GM12878 (cell line): ENCODE data around the gene CEP68. TPM values are rescaled to one million over a fixed set of nuclear protein-coding genes. Genes with fewer than 3 reads are reported as not detected.

ENCODE experiments used
- ATAC-seq: fragments of 200-7000 bp; cut with Tn5 transposase; 3 replicates; pipeline ENCODE4 v1.9.1; 2020; ENCODE audit warnings: mild to moderate bottlenecking, moderate library complexity
- BruUV-seq: library from RNA; stranded (reverse); fragments of 400-500 nt; replicated peaks from 2 replicates; lab custom pipeline; 2021; lab: Mats Ljungman, UMichigan
- CTCF ChIA-PET: fragments of 300-600 bp; sonication (Branson Sonifier 250); formaldehyde crosslinking; extraction: SDS; loops from one replicate; lab custom pipeline; 2021; ENCODE audit warnings: inconsistent platforms; lab: Yijun Ruan, JAX
- POLR2A ChIA-PET: fragments of 350-600 bp; formaldehyde crosslinking; extraction: SDS; loops from one replicate; lab custom pipeline; 2021; ENCODE audit warnings: inconsistent platforms; lab: Charles Lee
- RAD21 ChIA-PET: fragments of 300-600 bp; sonication (Branson Sonifier 250); formaldehyde crosslinking; loops from one replicate; lab custom pipeline; 2023; ENCODE audit warnings: antibody characterized with exemption; ENCODE audit not compliant: unreplicated experiment; lab: Charles Lee
- SMC1A ChIA-PET: fragments of 300-600 bp; sonication (Branson Sonifier 250); formaldehyde crosslinking; loops from one replicate; lab custom pipeline; 2023; ENCODE audit not compliant: unreplicated experiment, uncharacterized antibody; lab: Charles Lee
- DNase-seq: peaks from one replicate; pipeline ENCODE4 v3.0.0-alpha.2; 2011; ENCODE audit warnings: low read depth, low spot score
- FAIRE-seq: peaks from 3 replicates; lab custom pipeline; 2011; peaks lifted over from hg19 to GRCh38; lab: Jason Lieb, UNC
- H2AFZ ChIP-seq: 2 replicates; pipeline ENCODE4 v1.6.0; 2011; ENCODE audit warnings: low read depth, low read length, control low read depth; ENCODE audit not compliant: control insufficient read depth
- H3K27ac ChIP-seq: 2 replicates; pipeline ENCODE4 v1.5.1; 2011; ENCODE audit warnings: control low read depth; ENCODE audit not compliant: control insufficient read depth, insufficient read depth
- H3K27me3 ChIP-seq, 2 experiments: replicated peaks in 1 of 2; 2 replicates each; pipeline versions ENCODE4 v1.6.0 to v1.6.1; 2011; ENCODE audit warnings: low read length in 1 of 2; ENCODE audit not compliant: control insufficient read depth in 2 of 2, insufficient read depth in 2 of 2
- H3K36me3 ChIP-seq, 2 experiments: 2 replicates each; pipeline ENCODE4 v1.5.1; 2011; ENCODE audit warnings: low read length in 1 of 2; ENCODE audit not compliant: control insufficient read depth in 2 of 2, insufficient read depth in 2 of 2
- H3K4me1 ChIP-seq: 2 replicates; pipeline ENCODE4 v1.6.1; 2011; ENCODE audit warnings: mild to moderate bottlenecking, low read length, moderate library complexity, mixed read lengths; ENCODE audit not compliant: control insufficient read depth, insufficient read depth
- H3K4me2 ChIP-seq: 2 replicates; pipeline ENCODE4 v1.6.0; 2011; ENCODE audit warnings: control low read depth; ENCODE audit not compliant: control insufficient read depth, insufficient read depth
- H3K4me3 ChIP-seq: fragments of 200-600 bp; sonication (generic); 2 replicates; pipeline ENCODE4 v1.5.1; 2016
- H3K79me2 ChIP-seq: 2 replicates; pipeline ENCODE4 v1.6.0; 2011; ENCODE audit warnings: low read length; ENCODE audit not compliant: control insufficient read depth, insufficient read depth
- H3K9ac ChIP-seq: 2 replicates; pipeline ENCODE4 v1.8.0; 2011; ENCODE audit warnings: low read length, control low read depth, mixed read lengths; ENCODE audit not compliant: control insufficient read depth, insufficient read depth
- H3K9me3 ChIP-seq: replicated peaks from 3 replicates; pipeline ENCODE4 v1.5.1; 2011; ENCODE audit warnings: mild to moderate bottlenecking, low read length; ENCODE audit not compliant: control insufficient read depth, insufficient read depth
- H4K20me1 ChIP-seq: 2 replicates; pipeline ENCODE4 v1.6.0; 2011; ENCODE audit not compliant: control insufficient read depth, insufficient read depth
- ATF7 ChIP-seq: fragments of 450-650 bp; IDR thresholded peaks from 2 replicates; pipeline ENCODE4 v1.6.1; 2016; ENCODE audit warnings: low read depth, mild to moderate bottlenecking
- BMI1 ChIP-seq: fragments of 450-650 bp; IDR thresholded peaks from 2 replicates; pipeline ENCODE4 v1.6.1; 2016; ENCODE audit warnings: mild to moderate bottlenecking, moderate library complexity, borderline replicate concordance
- BRCA1 ChIP-seq: IDR thresholded peaks from 2 replicates; pipeline ENCODE4 v1.6.1; 2011; ENCODE audit warnings: low read depth, low read length, improper control_type of control experiment
- CBX5 ChIP-seq: sonication (generic); IDR thresholded peaks from 2 replicates; pipeline ENCODE4 v1.6.1; 2016; ENCODE audit warnings: low read depth, moderate library complexity, mild to moderate bottlenecking, inconsistent platforms
- CHD2 ChIP-seq: IDR thresholded peaks from 2 replicates; pipeline ENCODE4 v1.6.1; 2011; ENCODE audit warnings: low read depth, low read length, improper control_type of control experiment, borderline replicate concordance
- CREM ChIP-seq: IDR thresholded peaks from 2 replicates; pipeline ENCODE4 v1.6.1; 2014; ENCODE audit warnings: antibody characterized with exemption, low read depth
- DPF2 ChIP-seq: fragments of 450-650 bp; IDR thresholded peaks from 2 replicates; pipeline ENCODE4 v1.6.1; 2017; ENCODE audit warnings: mild to moderate bottlenecking
- HDGF ChIP-seq: fragments of 450-650 bp; IDR thresholded peaks from 2 replicates; pipeline ENCODE4 v1.6.1; 2016; ENCODE audit warnings: antibody characterized with exemption
- RELA ChIP-seq: fragments of 450-650 bp; IDR thresholded peaks from 2 replicates; pipeline ENCODE4 v1.8.0; 2014; ENCODE audit warnings: borderline replicate concordance; ENCODE audit not compliant: partially characterized antibody
- ZSCAN29 ChIP-seq: fragments of 450-650 bp; IDR thresholded peaks from 2 replicates; pipeline ENCODE4 v1.6.1; 2017; ENCODE audit warnings: mild to moderate bottlenecking, moderate library complexity
- WGBS: methylation state at CpG from one replicate; pipeline ENCODE4 v1.1.6; 2016; ENCODE audit warnings: low lambda C conversion rate; ENCODE audit not compliant: insufficient replicate concordance, insufficient coverage; ENCODE audit errors: missing lambda C conversion rate; 5-methylcytosine and 5-hydroxymethylcytosine counted together
- in situ Hi-C: fragments of 300-500 bp; cut with MboI; formaldehyde crosslinking; loops from 9 replicates; pipeline ENCODE4 v1.14.3; 2018; ENCODE audit warnings: mixed read lengths
- intact Hi-C: fragments of 100-400 bp; cut with micrococcal nuclease; formaldehyde crosslinking; loops from one replicate; pipeline ENCODE4 v1.14.2; 2022; ENCODE audit not compliant: unreplicated experiment
- polyA plus RNA-seq, 11 experiments: library from polyadenylated mRNA; depleted of rRNA in 4 of 11; unstranded in 6 of 11; stranded (reverse) in 5 of 11; fragments of >200 nt; fragmentation: Nextera tagmentation in 4 of 11; fragmentation: Illumina TruSeq in 1 of 11; extraction: Ambion mirVana in 4 of 11; extraction: Trizol in 1 of 11; gene quantifications; 1 replicate in 1 of 11; 2 replicates in 10 of 11; pipeline versions ENCODE4 v1.2.1 to v1.2.3, GENCODE V29; 2011 to 2016; ENCODE audit warnings: inconsistent platforms in 2 of 11, missing spikeins in 2 of 11, low read depth in 1 of 11
- total RNA-seq, 4 experiments: library from RNA; depleted of rRNA in 3 of 4; stranded (reverse); fragments of >200 nt in 3 of 4; fragmentation: Illumina TruSeq in 1 of 4; extraction: Trizol in 1 of 4; gene quantifications; 2 replicates each; pipeline versions ENCODE4 v1.2.1 to v1.2.3, GENCODE V29; 2013 to 2021
- TF ChIP-seq, protein P1 (sequence below): IDR thresholded peaks from 2 replicates; pipeline ENCODE4 v1.6.1; 2011; ENCODE audit warnings: borderline replicate concordance, low read depth, mild to moderate bottlenecking, moderate library complexity, low read length; ENCODE audit not compliant: insufficient read depth, poor library complexity, severe bottlenecking

Gene CEP68
- total and polyA plus RNA-seq, 10 of the 15 experiments (the other 5 are each of a cell fraction or from before 2014, with no cell fraction given), result 1.1 to 11.1 (median 7.4) TPM

- TF ChIP-seq CREM (no peak), HDGF (no peak), CBX5 (no peak), ATF7 (no peak), BMI1 (no peak)
- TF ChIP-seq, all 136 proteins: peak for 0
Observed at GRCh38 chr2:65107530-65107929, 51.3 kb downstream of the CEP68 start (continued).

GRCh38 chr2:65108780-65109179, 52.6 kb downstream of the CEP68 start:
- Histone ChIP-seq H4K20me1 (no peaks in the 10 kb centered on the region; the same call in none of the 2 replicates), H3K79me2 (peaks cover 79% of the 10 kb centered on the region), H3K27ac (no peak overlapping the region), H3K9me3 (no peaks in the 10 kb centered on the region)
- no peak for ATAC-seq
- 90% methylated on average over 6 of the region's 6 CpGs for WGBS
- ChIA-PET SMC1A (interaction anchor here (0.9 kb wide), 1 partner anchor 505 kb away, joined by 3 read pairs; no protein-coding TSS in a partner anchor), POLR2A (interaction anchor here (0.6 kb wide), 1 partner anchor 12 kb away, joined by 3 read pairs; no protein-coding TSS in a partner anchor), RAD21 (no interaction called here)
- in situ Hi-C loops, result no loop called here
- TF ChIP-seq RELA (no peak), CHD2 (no peak), HDGF (no peak), BRCA1 (no peak), DPF2 (no peak), ZSCAN29 (no peak)
- TF ChIP-seq, protein P1, sequence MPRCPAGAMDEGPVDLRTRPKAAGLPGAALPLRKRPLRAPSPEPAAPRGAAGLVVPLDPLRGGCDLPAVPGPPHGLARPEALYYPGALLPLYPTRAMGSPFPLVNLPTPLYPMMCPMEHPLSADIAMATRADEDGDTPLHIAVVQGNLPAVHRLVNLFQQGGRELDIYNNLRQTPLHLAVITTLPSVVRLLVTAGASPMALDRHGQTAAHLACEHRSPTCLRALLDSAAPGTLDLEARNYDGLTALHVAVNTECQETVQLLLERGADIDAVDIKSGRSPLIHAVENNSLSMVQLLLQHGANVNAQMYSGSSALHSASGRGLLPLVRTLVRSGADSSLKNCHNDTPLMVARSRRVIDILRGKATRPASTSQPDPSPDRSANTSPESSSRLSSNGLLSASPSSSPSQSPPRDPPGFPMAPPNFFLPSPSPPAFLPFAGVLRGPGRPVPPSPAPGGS, result no peak
- TF ChIP-seq, all 136 proteins: peak for 0
- Histone ChIP-seq H3K4me1 (no peaks in the 10 kb centered on the region), H3K4me2 (no peak overlapping the region), H3K36me3 (peaks cover 4 to 5% of the 10 kb centered on the region in 2 experiments; a peak in 3 of 4 replicates), H3K27me3 (no peaks in the 10 kb centered on the region), H3K9ac (no peak overlapping the region), H2AFZ (no peak overlapping the region), H3K4me3 (no peak overlapping the region)
- BruUV-seq, result no TSS peak
- intact Hi-C loops, result no loop called here
- DNase-seq (no peak), FAIRE-seq (no peak)
- CTCF ChIA-PET, result no interaction called here
